Liver (tissue), 9 donors: ENCODE data around the gene CACNG6. TPM values are rescaled to one million over a fixed set of nuclear protein-coding genes. Genes with fewer than 3 reads are reported as not detected.

Source experiments
- DNase-seq: peaks from one replicate; pipeline ENCODE4 v3.0.0-alpha.2; 2017; ENCODE audit warnings: low spot score
- H3K27ac ChIP-seq, 2 donors: one replicate each; pipeline ENCODE4 v1.7.0; 2013; ENCODE audit warnings: inconsistent platforms in 2 of 2, low read length in 2 of 2, control low read depth in 1 of 2, low read depth in 1 of 2, mild to moderate bottlenecking in 1 of 2
- H3K27me3 ChIP-seq, 4 donors: one replicate each; pipeline versions ENCODE4 v1.6.1 to v1.7.0; 2013; ENCODE audit warnings: low read length in 3 of 4, inconsistent platforms in 1 of 4, mild to moderate bottlenecking in 1 of 4, moderate library complexity in 1 of 4; ENCODE audit not compliant: control insufficient read depth in 4 of 4, insufficient read depth in 4 of 4
- H3K36me3 ChIP-seq, 4 donors: one replicate each; pipeline versions ENCODE4 v1.6.1 to v1.7.0; 2013; ENCODE audit warnings: low read length in 3 of 4, mild to moderate bottlenecking in 3 of 4, low read depth in 1 of 4, moderate library complexity in 1 of 4; ENCODE audit not compliant: control insufficient read depth in 4 of 4, insufficient read depth in 3 of 4
- H3K4me1 ChIP-seq, 4 donors: one replicate each; pipeline versions ENCODE4 v1.6.1 to v1.7.0; 2013; ENCODE audit warnings: low read length in 3 of 4, mild to moderate bottlenecking in 3 of 4, moderate library complexity in 1 of 4; ENCODE audit not compliant: control insufficient read depth in 4 of 4, insufficient read depth in 4 of 4
- H3K4me3 ChIP-seq, 3 donors: one replicate each; pipeline versions ENCODE4 v1.6.1 to v1.7.0; 2013; ENCODE audit warnings: low read length in 3 of 3, control low read depth in 1 of 3, low read depth in 1 of 3, mild to moderate bottlenecking in 1 of 3
- H3K9ac ChIP-seq, 2 donors: one replicate each; pipeline ENCODE4 v1.7.0; 2013; ENCODE audit warnings: low read length in 2 of 2, mild to moderate bottlenecking in 2 of 2, moderate library complexity in 2 of 2, control low read depth in 1 of 2, low read depth in 1 of 2
- H3K9me3 ChIP-seq, 4 donors: one replicate each; pipeline versions ENCODE4 v1.6.1 to v1.7.0; 2013; ENCODE audit warnings: low read length in 3 of 4; ENCODE audit not compliant: control insufficient read depth in 4 of 4
- ATF3 ChIP-seq: IDR thresholded peaks from 2 replicates; pipeline ENCODE4 v1.6.1; 2016; ENCODE audit warnings: antibody characterized with exemption
- CTCF ChIP-seq: fragments of 150-350 bp; IDR thresholded peaks from 2 replicates; pipeline ENCODE4 v1.5.1; 2017; ENCODE audit warnings: improper control_type of control experiment, low read depth, low read length; ENCODE audit not compliant: missing input control
- EGR1 ChIP-seq, 2 donors: IDR thresholded peaks; 2 replicates each; pipeline ENCODE4 v1.6.1; 2016 to 2018; ENCODE audit warnings: antibody characterized with exemption in 2 of 2, low read depth in 2 of 2
- FOXA1 ChIP-seq: IDR thresholded peaks from 2 replicates; pipeline ENCODE4 v1.6.1; 2016; ENCODE audit warnings: antibody characterized with exemption
- FOXA2 ChIP-seq: IDR thresholded peaks from 2 replicates; pipeline ENCODE4 v1.6.1; 2016; ENCODE audit warnings: antibody characterized with exemption
- GABPA ChIP-seq, 2 donors: IDR thresholded peaks in 1 of 2; conservative IDR thresholded peaks in 1 of 2; 2 replicates each; pipeline ENCODE4 v1.6.1; 2016; ENCODE audit warnings: antibody characterized with exemption in 2 of 2, mild to moderate bottlenecking in 1 of 2, moderate library complexity in 1 of 2
- HNF4A ChIP-seq, 2 donors: conservative IDR thresholded peaks; 2 replicates each; pipeline ENCODE4 v1.6.1; 2016; ENCODE audit warnings: antibody characterized with exemption in 2 of 2, mild to moderate bottlenecking in 2 of 2
- HNF4G ChIP-seq: IDR thresholded peaks from 2 replicates; pipeline ENCODE4 v1.6.1; 2016; ENCODE audit warnings: antibody characterized with exemption
- JUND ChIP-seq, 2 donors: IDR thresholded peaks; 2 replicates each; pipeline ENCODE4 v1.6.1; 2016; ENCODE audit warnings: antibody characterized with exemption in 2 of 2
- MAX ChIP-seq: IDR thresholded peaks from 2 replicates; pipeline ENCODE4 v1.6.1; 2016; ENCODE audit warnings: antibody characterized with exemption
- NR2F2 ChIP-seq: IDR thresholded peaks from 2 replicates; pipeline ENCODE4 v1.6.1; 2016; ENCODE audit warnings: antibody characterized with exemption
- RAD21 ChIP-seq, 2 donors: IDR thresholded peaks; 2 replicates each; pipeline ENCODE4 v1.6.1; 2016; ENCODE audit warnings: antibody characterized with exemption in 2 of 2, mild to moderate bottlenecking in 2 of 2
- REST ChIP-seq: IDR thresholded peaks from 2 replicates; pipeline ENCODE4 v1.6.1; 2016; ENCODE audit warnings: antibody characterized with exemption, mild to moderate bottlenecking
- RXRA ChIP-seq, 2 donors: IDR thresholded peaks; 2 replicates each; pipeline ENCODE4 v1.6.1; 2017 to 2018; ENCODE audit warnings: antibody characterized with exemption in 2 of 2, mild to moderate bottlenecking in 1 of 2
- SP1 ChIP-seq: IDR thresholded peaks from 2 replicates; pipeline ENCODE4 v1.6.1; 2018; ENCODE audit warnings: antibody characterized with exemption, mild to moderate bottlenecking
- TAF1 ChIP-seq: conservative IDR thresholded peaks from 2 replicates; pipeline ENCODE4 v1.6.1; 2016; ENCODE audit warnings: antibody characterized with exemption, mild to moderate bottlenecking
- YY1 ChIP-seq: IDR thresholded peaks from 2 replicates; pipeline ENCODE4 v1.6.1; 2016; ENCODE audit warnings: antibody characterized with exemption, mild to moderate bottlenecking
- ZBTB33 ChIP-seq: IDR thresholded peaks from 2 replicates; pipeline ENCODE4 v1.6.1; 2016; ENCODE audit warnings: antibody characterized with exemption
- WGBS: extraction: QIAGEN DNeasy Blood & Tissue Kit; methylation state at CpG from one replicate; pipeline ENCODE4 v1.1.7; 2013; 5-methylcytosine and 5-hydroxymethylcytosine counted together
- polyA plus RNA-seq, 2 donors: library from polyadenylated mRNA; stranded (reverse) in 1 of 2; unstranded in 1 of 2; fragments of 200-250 nt in 1 of 2; fragments of >200 nt in 1 of 2; fragmentation: Nextera tagmentation in 1 of 2; extraction: Ambion mirVana in 1 of 2; gene quantifications; one replicate each; pipeline versions ENCODE4 v1.2.1 to v1.2.3, GENCODE V29; 2013 to 2015
- total RNA-seq, 2 donors: library from RNA; depleted of rRNA; stranded (reverse); fragments of >200 nt; gene quantifications; one replicate each; pipeline ENCODE4 v1.2.3, GENCODE V29; 2014
- donor health status: healthy.
- donor health status: healthy.
- donor health status: healthy.
- donor health status: healthy.
- donor health status: healthy.

The CACNG6 gene
- total and polyA plus RNA-seq, 4 donors = not detected

GRCh38 chr19:54041969-54042606, 50.7 kb downstream of the CACNG6 start:
- Histone ChIP-seq H3K36me3 (no peaks in the 10 kb centered on the region), H3K27me3 (peaks cover 0 to 5% (median 0%) of the 10 kb centered on the region in 4 donors), H3K4me3 (no peak overlapping the region), H3K4me1 (no peaks in the 10 kb centered on the region), H3K9ac (no peak overlapping the region), H3K9me3 (no peaks in the 10 kb centered on the region), H3K27ac (no peak overlapping the region)
- WGBS = 59% methylated on average over 9 of the region's 9 CpGs
- no peak for DNase-seq
- TF ChIP-seq REST (no peak), RAD21 (IDR thresholded peaks at IDR 0.05) (no peak), NR2F2 (no peak), YY1 (no peak), SP1 (no peak), FOXA2 (no peak), EGR1 (IDR thresholded peaks at IDR 0.05; ENCODE audit: low read depth in 2 of 2) (no peak), CTCF (no peak)

- WGBS = 71% methylated on average over 3 of the region's 3 CpGs
- H3K4me3 ChIP-seq = no peak overlapping the region
- H3K4me1 ChIP-seq = no peaks in the 10 kb centered on the region
- TF ChIP-seq HNF4A (conservative IDR thresholded peaks at IDR 0.05) (no peak), EGR1 (IDR thresholded peaks at IDR 0.05; ENCODE audit: low read depth in 2 of 2) (no peak), RXRA (IDR thresholded peaks at IDR 0.05) (no peak), MAX (no peak), NR2F2 (no peak), RAD21 (IDR thresholded peaks at IDR 0.05) (no peak), FOXA2 (no peak), TAF1 (no peak), ZBTB33 (no peak), FOXA1 (no peak), GABPA (IDR thresholded peaks at IDR 0.05 in 1 of 2, conservative IDR thresholded peaks at IDR 0.05 in 1 of 2) (no peak), ATF3 (no peak), CTCF (no peak), REST (no peak), SP1 (no peak), HNF4G (no peak), YY1 (no peak), JUND (IDR thresholded peaks at IDR 0.05) (no peak)
- peaks cover 0 to 5% (median 0%) of the 10 kb centered on the region in 4 donors for H3K27me3 ChIP-seq
- no peak overlapping the region for H3K9ac ChIP-seq
- no peak for DNase-seq
- H3K27ac ChIP-seq = no peak overlapping the region
- no peaks in the 10 kb centered on the region for H3K36me3 ChIP-seq
- no peaks in the 10 kb centered on the region for H3K9me3 ChIP-seq
Observed at GRCh38 chr19:54042989-54043388, 51.6 kb downstream of the CACNG6 start.
